HG03097 (cell line): ENCODE results near the gene GVQW3.

Experiments used
- ATAC-seq: cut with Tn5 transposase; IDR thresholded peaks from one replicate; pipeline ENCODE4 v1.9.1; 2021; ENCODE audit not compliant: unreplicated experiment, low FRiP score

GVQW3 gene

DNA sequence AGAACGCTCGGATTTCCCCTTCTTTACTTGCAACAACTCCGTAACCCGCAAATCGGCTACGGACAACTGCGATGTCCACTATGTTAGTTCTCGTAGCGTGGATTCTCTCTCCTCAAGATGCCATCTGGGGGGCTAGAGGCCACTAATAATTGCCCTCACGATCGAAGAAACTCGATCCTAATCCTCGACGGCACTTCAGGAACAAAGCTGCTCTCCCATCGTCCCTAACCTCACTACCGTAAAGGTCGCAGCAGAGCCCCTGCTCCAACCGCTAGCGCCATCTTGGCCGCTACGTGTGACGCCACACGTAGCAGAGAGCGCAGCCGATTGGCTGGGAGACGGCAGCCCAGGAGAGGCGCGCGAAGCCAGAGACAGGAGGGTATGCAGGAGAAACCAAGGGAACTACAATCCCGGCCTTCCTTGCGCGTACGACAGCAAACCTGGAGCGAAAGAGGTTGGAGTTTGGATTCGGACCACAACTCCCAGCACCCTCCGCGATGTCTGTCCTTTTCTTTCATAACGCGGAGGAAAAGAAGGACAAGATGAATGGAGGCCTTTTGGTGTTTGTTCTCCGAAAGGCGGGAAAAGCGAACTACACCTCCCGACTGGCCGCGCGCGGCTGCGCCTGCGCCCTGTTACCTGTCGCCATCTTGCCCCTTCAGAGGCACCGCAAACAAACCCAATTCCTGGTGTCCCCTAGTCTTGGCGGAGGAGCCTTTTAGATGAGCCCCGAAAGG lies 63.4 kb downstream of the GVQW3 start, which contains the start of gene EMSY:
Gene EMSY (plus strand): TSS at position 635 of the 737 bp plus-strand sequence. CDS start 1,921 bp downstream, outside the sequence.
- peak; percentile 90 for ATAC-seq

DNA sequence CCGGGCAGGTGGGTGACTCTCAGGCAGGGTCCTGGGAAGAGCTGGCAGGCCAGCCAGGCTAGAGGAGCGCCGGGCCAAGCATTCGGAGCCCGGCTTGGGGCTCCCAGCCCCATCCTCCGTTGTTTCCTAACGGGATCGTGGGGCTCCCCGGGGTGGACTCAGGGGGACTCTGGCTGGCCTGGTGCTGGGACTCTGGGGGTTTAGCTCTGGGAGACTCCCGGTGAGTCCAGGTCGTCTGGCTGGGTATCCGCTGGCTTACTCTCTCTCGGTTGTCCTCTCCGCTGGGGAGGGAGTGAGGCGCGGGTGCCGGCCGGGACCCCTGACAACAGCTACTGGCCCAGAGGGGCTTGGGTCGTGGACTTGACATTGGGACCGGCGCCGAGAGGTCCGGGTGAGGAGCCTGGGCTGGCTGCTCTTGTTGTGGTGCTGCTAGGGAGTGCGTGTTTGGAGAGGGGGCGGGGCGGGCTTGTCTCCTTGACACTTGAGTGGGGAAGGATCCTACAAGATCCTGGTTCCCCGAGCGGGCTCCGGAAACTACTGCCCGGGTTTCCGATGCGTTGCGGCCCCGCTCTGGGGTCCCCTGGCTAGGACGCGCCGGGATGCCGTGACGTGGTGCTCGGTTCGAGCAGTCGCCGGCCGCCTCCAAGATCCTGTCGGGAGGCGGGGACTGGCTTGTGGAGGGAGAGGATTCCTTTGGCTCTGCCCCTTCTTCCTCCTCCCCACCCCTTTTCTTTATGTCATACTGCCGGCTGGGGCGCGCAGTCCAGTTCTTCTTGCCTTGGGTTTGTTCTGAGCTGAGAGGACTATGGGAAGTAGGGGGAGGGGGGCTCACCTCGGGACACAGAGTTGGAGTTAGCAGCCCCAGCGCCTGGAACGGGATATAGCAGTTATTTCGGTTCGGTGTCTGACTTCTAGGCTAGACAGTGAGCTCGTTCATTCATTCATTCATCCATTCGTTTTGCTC lies 64.3 kb downstream of the GVQW3 start:
- peak; percentile 16 for ATAC-seq

DNA sequence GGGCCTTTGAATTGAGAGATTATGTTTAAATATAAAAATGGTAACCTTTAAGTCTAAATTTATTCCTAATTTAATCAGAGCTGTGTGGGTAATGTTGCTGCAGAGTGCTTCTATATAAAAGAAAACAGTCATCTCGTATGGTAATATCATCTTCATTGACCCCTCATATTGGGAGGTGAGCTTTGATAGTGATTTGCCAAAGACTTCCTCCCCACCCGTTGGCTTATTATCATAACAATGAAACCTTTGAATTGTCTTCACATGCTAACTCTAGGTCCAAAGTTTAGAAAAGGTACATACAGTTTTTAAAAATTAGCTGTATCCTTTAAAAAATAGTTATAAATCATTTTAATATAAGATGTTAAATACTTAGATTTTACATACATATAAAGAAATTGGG lies 67.4 kb downstream of the GVQW3 start:
- no peak for ATAC-seq

DNA sequence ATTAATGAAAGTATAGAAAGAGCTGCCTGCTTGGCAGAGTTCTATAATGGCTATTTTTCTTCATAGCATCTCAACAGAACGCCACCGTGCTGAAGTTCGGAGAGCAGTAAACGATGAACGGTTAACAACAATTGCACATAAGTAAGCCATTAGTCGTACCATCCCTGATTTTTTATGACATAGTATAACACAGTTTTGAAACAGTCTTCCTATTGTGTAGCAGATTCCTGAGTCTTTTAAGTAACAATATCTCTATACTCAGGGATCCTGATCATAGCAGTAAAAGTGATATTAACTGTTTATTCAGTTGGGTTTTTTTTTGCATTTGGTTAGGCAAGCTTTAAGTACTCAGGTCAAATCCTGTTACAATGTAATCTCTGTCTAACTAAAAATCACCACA lies 72.1 kb downstream of the GVQW3 start:
- ATAC-seq = no peak

DNA sequence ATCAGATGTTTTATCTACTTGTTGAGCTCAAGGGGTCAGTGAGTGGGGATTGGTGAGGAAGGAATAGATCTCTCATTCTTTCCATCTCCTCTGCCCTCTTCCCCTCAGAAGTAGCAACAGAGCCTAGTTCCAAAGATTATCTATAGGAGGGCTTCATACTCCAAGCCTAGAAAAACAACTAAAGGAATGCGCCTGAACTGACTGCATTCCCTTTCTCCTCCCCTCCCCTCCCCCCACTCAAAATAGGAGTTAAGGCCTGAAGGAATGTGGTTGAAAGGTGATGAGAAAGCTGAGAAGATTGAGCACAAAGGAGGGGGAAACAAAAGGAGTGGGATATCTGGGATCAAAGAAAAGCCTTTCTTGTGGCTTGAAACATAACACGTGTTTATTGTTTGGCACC lies 74.2 kb downstream of the GVQW3 start:
- no peak for ATAC-seq

DNA sequence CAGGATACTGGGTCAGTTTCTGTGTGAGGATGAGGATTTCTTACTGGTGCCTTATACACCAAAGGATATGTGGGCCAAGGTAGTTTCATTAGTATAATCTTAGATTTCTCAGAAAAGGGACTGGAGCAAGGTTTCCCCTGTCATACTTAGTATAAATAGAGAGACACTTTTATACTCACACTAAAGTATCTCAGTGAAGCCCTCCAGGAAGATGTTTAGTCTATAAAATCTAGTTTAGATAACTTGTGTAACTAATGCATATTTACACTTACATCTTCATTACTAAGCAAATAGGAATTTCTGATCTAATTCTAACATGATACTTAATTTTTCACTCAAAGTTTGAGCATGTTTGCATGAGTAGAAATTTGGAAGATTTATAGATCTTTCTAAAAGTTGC lies 74.8 kb downstream of the GVQW3 start:
- ATAC-seq = no peak

DNA sequence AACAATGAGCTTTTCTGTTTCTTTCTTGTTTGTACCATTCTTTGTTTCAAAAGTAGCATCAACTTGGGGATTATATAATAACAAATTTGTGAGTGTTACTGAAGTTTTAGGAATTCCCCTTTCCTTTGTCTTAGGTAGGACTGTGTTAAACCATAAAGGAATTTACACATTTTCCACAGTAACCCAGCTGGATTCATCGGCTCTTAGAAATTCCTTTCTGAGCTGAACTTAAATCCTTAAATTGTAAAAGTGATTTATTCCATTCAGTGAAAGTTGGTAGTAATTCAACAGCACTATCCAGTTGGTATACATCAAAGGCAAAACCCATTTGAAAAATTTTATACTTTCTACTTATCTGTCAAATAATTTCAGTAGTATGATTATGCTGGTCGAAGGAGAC lies 75.4 kb downstream of the GVQW3 start:
- no peak for ATAC-seq
